Stimulated activated CD4-positive, alpha-beta T cell treated with anti-CD3 and anti-CD28 coated beads, Interleukin-12 subunit alpha, Interleukin-12 subunit beta, amount 100 ng/mL, for 4 hours (primary cell): Measurements from ENCODE around the gene GTSF1L.

Experiments
- DNase-seq: peaks from one replicate; pipeline ENCODE4 v3.0.0-alpha.2; 2020

Gene GTSF1L

GRCh38 chr20:43715511-43715910 is 11.3 kb downstream of the GTSF1L start:
- no peak for DNase-seq

- no peak for DNase-seq
Measured at GRCh38 chr20:43715044-43715443, 11.8 kb downstream of the GTSF1L start.

DNA sequence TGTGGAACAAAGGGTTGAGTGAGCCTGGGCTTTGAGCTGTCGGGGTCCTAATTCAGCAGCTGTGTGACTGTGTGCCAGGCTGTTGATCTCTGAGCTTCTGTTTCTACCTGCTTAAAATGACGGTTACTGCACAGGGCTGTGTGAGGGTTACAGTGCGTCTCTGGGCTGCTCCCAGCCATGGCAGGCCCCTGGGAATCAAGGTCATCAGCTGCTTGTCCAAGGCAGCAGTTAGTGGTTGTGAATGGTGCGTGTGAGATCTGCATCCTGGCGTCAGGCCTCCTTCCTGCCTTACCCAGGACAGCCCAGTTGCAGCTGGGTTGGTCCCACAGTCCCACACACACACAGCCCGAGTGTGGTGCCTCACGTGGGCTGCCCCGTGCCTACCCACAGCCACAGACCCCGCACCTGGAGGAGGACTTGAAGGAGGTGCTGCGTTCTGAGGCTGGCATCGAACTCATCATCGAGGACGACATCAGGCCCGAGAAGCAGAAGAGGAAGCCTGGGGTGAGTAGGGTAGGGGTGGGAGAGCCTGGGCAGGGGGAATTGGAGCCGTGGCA is 15.6 kb downstream of the GTSF1L start:
- no peak for DNase-seq

GRCh38 chr20:43710370-43711044 is 16.3 kb downstream of the GTSF1L start:
- DNase-seq, result no peak

- DNase-seq, result no peak
Measured at GRCh38 chr20:43702502-43702901, 24.3 kb downstream of the GTSF1L start.

DNA sequence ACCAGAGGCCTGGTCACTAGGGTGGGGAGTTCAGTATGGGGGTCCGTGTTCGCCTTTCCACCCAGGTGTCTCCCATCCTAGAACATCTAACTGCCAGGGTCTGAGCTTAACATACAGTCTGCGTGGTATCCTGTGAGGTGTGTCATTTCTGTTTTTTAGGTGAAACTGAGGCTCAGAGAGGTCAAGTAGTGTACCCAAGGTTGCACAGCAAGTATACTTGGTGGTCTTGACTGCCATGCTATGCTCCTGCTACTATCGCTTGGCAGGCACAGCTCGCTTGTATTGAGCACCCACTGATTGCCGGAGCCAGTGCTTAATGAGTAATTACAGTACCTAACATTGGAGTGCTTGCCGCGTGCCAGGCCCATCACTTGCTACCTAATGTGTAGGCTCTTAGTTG is 26.2 kb downstream of the GTSF1L start:
- DNase-seq, result no peak

- DNase-seq, result no peak
Measured at GRCh38 chr20:43699941-43700565, 26.7 kb downstream of the GTSF1L start.

DNA sequence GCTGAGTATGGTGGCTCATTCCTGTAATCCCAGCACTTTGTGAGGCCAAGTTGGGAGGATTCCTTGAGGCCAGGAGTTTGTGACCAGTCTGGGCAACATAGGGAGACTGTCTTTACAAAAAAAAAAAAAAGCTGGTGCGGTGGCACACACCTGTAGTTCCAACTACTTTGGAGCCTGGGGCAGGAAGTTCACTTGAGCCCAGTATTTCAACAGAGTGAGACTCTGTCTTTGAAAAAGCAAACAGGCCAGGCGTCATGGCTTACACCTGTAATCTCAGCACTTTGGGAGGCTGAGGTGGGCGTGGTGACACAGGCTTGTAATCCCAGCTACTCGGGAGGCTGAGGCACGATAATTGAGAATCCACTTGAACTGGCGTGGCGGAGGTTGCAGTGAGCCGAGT is 31.2 kb downstream of the GTSF1L start:
- DNase-seq, result no peak

DNA sequence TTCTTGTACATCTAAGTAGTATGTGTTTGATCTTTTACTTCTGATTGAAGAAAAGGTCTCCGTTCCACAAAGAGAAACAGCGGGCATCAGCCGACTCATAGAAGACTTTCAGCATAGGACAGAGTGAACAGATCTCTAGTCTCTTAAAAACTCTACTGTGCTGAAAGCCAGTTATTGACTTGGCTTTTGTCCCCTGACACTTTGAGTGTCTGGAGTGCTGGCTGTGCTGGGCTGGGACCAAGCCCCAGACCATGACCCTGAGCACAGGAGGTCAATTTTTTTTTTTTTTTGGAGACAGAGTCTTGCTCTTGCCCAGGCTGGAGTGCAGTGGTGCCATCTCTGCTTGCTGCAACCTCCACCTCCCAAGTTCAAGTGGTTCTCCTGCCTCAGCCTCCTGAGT is 32.0 kb downstream of the GTSF1L start:
- no peak for DNase-seq

DNA sequence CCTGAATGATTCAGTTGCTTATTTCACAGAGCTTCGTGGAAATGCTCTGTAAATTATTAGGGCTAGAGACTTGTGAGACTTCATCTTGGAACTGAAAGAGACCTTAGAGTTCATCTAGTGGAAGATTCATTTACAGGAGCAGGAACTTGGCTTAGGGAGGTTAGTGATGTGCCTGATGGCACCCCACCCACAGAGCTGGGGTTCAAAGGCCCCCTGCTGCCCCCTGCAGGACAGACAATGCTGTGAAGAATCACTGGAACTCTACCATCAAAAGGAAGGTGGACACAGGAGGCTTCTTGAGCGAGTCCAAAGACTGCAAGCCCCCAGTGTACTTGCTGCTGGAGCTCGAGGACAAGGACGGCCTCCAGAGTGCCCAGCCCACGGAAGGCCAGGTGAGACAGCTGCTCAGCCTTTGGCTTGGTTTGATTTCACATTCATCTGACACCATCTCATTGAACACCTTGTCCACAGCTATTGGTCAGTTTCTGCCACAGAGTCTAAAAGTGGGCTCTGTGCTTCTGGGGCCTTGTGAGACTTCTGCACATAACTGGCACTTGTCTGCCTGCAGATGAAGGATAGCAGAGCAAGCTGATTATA is 34.8 kb downstream of the GTSF1L start:
- DNase-seq, result peak; percentile 61

DNA sequence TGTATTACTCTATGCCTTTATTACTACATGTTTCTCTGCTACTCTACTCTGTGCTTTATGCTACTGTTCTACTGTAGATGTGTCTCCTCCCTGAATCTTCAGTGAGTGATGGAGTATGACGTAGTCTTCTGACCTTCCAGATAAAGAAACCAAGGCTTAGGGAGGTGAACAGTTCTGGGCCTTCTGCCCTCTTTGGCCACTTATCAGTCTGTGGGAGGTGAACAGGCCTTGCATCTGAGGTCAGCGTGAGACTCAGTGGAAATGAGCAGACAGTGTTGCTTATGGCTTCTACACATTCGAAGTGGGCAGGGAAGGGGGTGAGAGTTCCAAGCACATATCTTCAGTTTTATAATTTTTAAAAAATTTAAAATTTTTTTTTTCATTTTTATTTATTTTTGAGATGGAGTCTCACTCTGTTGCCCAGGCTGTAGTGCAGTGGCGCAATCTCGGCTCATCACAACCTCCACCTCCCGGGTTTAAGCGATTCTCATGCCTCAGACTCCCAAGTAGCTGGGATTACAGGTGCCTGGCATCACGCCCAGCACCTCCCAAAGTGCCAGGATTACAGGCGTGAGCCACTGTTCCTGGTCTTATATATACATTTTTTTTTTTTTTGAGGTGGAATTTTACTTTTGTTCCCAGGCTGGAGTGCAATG is 35.7 kb downstream of the GTSF1L start:
- DNase-seq, result no peak

GRCh38 chr20:43689165-43689564 is 37.6 kb downstream of the GTSF1L start:
- DNase-seq, result no peak

GRCh38 chr20:43686820-43687219 is 40.0 kb downstream of the GTSF1L start:
- DNase-seq, result no peak

DNA sequence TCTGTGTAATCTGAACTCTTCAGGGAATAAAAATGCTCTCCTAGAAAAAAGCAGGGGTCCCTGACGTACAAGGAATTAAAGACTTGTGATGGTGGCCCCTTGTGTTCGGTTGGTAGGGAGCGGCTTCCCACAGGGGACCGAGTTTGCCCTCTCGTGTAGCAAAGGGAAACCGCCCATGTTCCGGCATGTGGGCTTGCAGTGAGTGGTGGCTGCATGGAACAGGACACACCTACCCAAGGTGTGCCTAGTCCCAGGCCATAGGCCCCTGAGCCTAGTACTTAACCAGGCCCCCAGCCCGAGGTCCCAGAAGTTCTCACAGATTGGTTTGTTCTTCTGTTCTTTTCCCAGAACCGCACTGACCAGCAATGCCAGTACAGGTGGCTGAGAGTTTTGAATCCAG is 44.4 kb downstream of the GTSF1L start:
- no peak for DNase-seq

GRCh38 chr20:43681991-43682410 is 44.8 kb downstream of the GTSF1L start:
- no peak for DNase-seq

DNA sequence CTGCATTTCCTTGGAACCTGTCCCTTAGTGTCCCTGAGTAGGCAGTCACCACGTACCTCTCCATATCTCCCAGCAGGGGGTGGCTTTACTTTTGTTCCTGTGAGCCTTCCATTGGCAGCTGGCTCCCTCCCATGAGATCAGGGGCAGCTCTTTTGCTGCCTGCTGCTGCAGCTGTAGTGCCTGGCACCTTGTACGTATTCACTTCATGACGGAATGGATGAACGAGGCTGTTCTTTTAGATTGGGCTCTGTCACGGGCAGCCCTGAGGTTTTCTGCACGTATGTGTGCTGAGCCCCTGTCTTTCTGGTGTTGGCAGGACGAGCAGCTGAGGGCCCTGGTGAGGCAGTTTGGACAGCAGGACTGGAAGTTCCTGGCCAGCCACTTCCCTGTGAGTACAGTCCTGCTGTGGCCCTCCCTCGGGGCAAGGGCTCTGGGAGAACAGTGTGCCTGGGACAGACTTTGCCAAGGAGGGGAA is 45.3 kb downstream of the GTSF1L start:
- no peak for DNase-seq

DNA sequence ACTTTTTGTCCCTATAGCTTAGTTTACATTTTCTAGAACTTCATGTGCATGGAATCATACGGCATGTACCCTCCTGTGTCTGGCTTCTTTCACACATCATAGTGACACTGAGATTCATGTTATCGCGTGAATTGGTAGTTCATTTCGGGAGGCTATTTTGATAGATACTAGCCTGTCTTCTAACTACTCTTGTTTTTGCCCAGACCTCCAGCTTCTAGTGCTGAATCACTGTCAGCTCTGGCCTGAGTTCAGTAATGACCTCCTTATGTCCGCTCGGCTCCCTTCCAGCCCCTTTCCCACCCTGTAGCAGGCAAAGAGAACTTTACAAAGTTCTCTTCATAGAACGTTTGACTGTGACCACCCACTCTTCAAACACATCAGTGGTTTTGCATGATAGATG is 45.8 kb downstream of the GTSF1L start:
- no peak for DNase-seq

DNA sequence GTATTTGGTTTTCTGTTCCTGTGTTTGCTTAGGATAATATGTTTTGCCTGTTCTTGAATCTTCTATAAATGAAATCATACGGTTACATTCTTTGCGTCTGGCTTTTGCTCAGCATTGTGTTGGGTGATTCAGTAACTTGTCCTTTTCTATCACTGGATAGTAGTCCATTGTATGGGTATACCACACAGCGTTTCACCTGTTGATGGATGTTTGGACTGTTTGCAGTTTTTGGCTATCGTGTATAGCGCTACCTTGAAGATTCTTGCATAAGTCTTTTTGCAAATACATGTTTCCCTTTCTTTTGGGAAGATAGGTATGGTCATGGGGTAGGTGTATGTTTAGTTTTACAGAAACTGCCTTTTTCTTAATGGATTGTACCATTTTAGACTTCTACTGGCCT is 50.4 kb downstream of the GTSF1L start:
- DNase-seq, result no peak
